Mucosa of rectum (tissue), 2 donors: ENCODE measurements around the gene HEXIM2.
A peak's percentile ranks its signal among the peaks of the same experiment; 100 is the strongest.

Experiments used
- H3K27ac ChIP-seq, 2 donors: one replicate each; pipeline ENCODE4 v1.7.0; 2013; ENCODE audit warnings: inconsistent platforms in 2 of 2, low read depth in 2 of 2, low read length in 2 of 2
- H3K27me3 ChIP-seq, 2 donors: one replicate each; pipeline ENCODE4 v1.7.0; 2013; ENCODE audit warnings: low read length in 2 of 2; ENCODE audit not compliant: control insufficient read depth in 2 of 2, insufficient read depth in 2 of 2
- H3K36me3 ChIP-seq, 2 donors: one replicate each; pipeline ENCODE4 v1.7.0; 2013; ENCODE audit warnings: low read length in 2 of 2; ENCODE audit not compliant: control insufficient read depth in 2 of 2, insufficient read depth in 2 of 2
- H3K4me1 ChIP-seq, 2 donors: one replicate each; pipeline ENCODE4 v1.7.0; 2013; ENCODE audit warnings: low read length in 2 of 2, mild to moderate bottlenecking in 1 of 2; ENCODE audit not compliant: control insufficient read depth in 2 of 2, insufficient read depth in 2 of 2
- H3K4me3 ChIP-seq, 2 donors: one replicate each; pipeline ENCODE4 v1.7.0; 2013; ENCODE audit warnings: low read length in 2 of 2
- H3K9ac ChIP-seq, 2 donors: one replicate each; pipeline ENCODE4 v1.7.0; 2013; ENCODE audit warnings: low read length in 2 of 2, low read depth in 1 of 2, mild to moderate bottlenecking in 1 of 2
- H3K9me3 ChIP-seq, 2 donors: one replicate each; pipeline ENCODE4 v1.7.0; 2013; ENCODE audit warnings: low read length in 2 of 2; ENCODE audit not compliant: control insufficient read depth in 2 of 2
- donor health status: healthy.
- donor health status: Normal muscosa, but diverticular disease.

The HEXIM2 gene

DNA sequence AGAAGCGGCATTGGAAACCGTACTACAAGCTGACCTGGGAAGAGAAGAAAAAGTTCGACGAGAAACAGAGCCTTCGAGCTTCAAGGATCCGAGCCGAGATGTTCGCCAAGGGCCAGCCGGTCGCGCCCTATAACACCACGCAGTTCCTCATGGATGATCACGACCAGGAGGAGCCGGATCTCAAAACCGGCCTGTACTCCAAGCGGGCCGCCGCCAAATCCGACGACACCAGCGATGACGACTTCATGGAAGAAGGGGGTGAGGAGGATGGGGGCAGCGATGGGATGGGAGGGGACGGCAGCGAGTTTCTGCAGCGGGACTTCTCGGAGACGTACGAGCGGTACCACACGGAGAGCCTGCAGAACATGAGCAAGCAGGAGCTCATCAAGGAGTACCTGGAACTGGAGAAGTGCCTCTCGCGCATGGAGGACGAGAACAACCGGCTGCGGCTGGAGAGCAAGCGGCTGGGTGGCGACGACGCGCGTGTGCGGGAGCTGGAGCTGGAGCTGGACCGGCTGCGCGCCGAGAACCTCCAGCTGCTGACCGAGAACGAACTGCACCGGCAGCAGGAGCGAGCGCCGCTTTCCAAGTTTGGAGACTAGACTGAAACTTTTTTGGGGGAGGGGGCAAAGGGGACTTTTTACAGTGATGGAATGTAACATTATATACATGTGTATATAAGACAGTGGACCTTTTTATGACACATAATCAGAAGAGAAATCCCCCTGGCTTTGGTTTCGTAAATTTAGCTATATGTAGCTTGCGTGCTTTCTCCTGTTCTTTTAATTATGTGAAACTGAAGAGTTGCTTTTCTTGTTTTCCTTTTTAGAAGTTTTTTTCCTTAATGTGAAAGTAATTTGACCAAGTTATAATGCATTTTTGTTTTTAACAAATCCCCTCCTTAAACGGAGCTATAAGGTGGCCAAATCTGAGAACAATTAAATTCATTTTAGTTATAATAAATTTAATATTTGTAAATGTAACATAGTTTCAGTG is 11.7 kb upstream of the HEXIM2 start:
- H3K27me3 ChIP-seq = no peaks in the 10 kb centered on the region
- peak overlapping the region; percentile 98 for H3K27ac ChIP-seq
- H3K36me3 ChIP-seq = no peaks in the 10 kb centered on the region
- H3K9me3 ChIP-seq = no peaks in the 10 kb centered on the region
- H3K4me3 ChIP-seq = peak overlapping the region; percentile 84 to 89
- H3K9ac ChIP-seq = peak overlapping the region; percentile 91 to 94
- H3K4me1 ChIP-seq = peaks cover 26 to 31% of the 10 kb centered on the region in 2 donors

DNA sequence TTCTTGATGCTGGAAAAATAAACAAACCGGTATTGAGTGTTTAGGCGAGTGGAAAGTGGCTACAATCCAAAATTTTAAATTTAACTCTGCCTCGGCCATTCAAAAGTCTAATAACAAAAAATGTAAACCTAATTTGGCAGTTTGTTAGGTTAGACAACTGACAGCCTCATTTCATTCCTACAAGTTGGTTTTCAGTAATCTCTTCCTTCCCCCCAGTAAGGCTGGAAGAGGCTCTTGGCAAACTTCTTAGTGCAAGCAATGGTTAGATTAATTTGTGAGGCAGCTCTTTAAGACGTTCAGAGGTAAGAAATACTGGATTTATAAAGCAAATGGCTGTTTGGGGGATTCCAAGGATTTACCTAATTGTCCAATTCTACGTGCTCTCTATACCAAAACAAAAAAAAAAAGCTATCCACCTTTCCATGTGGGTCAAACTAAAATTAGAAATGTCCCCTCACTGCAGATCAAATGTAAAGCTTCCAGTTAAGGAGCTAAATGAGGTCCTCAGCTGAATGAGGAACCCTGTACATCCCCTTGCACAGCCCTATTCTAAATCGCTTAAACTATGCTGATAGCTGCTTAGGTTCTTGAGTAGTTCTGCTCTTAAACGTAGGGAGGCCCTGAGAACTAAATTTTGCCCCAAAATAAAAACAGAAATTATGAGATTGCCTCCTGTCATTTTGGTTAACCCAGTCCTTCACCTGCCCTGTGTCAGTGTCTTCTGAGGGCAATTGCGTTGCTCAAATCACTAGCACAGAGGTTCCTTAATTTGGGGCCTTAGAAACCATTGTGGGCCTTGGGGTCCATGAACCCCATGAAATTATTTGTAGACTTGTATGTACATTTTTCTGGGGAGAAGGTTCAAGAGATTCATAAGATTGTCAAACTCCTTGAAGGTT is 10.5 kb upstream of the HEXIM2 start:
- Histone ChIP-seq H3K27ac (peak overlapping the region in 1 of 2 donors; percentile 53), H3K9me3 (no peaks in the 10 kb centered on the region), H3K9ac (peak overlapping the region; percentile 9 to 43), H3K4me3 (peak overlapping the region; percentile 84 to 89), H3K36me3 (no peaks in the 10 kb centered on the region), H3K27me3 (no peaks in the 10 kb centered on the region), H3K4me1 (peaks cover 24 to 28% of the 10 kb centered on the region in 2 donors)

DNA sequence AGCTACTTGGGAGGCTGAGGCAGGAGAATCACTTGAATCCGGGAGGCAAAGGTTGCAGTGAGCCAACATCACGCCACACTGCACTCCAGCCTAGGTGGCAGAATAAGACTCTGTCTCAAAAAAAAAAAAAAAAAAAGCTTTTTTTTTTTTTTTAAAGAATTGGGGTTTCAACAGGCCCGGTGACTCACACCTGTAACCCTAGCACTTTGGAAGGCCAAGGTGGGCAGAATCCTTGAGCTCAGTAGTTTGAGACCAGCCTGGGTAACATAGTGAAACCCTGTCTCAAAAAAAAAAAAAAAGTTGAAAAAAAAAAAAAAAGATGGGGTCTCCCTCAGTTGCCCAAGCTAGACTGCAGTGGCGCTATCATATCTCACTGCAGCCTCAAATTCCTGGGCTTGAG is 6.6 kb upstream of the HEXIM2 start:
- H3K36me3 ChIP-seq = peaks cover 0 to 2% of the 10 kb centered on the region in 2 donors
- no peak overlapping the region for H3K9ac ChIP-seq
- H3K27ac ChIP-seq = no peak overlapping the region
- no peaks in the 10 kb centered on the region for H3K9me3 ChIP-seq
- H3K4me3 ChIP-seq = no peak overlapping the region
- peaks cover 25 to 32% of the 10 kb centered on the region in 2 donors for H3K4me1 ChIP-seq
- H3K27me3 ChIP-seq = no peaks in the 10 kb centered on the region

DNA sequence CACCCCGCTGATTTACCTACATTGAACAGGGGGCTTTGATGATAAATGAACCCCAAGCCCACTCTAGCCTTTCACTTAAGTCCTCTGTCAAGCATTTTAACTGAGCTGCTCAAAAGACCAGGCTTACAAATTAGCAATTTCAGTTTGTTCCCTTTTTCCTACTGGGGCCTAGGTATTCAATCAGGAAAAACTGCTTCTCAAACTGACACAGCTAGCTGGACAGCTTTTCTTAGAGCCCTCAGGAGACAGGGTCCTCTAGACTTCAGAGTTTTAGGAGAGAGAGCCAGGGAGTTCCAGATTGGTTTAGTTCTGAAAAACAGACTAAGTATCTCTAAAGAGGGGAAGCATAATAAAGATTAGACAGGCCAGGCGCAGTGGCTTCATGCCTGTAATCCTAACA is 6.2 kb upstream of the HEXIM2 start:
- H3K9ac ChIP-seq = no peak overlapping the region
- H3K27me3 ChIP-seq = no peaks in the 10 kb centered on the region
- H3K4me1 ChIP-seq = peaks cover 25 to 34% of the 10 kb centered on the region in 2 donors
- peaks cover 0 to 2% of the 10 kb centered on the region in 2 donors for H3K36me3 ChIP-seq
- H3K4me3 ChIP-seq = no peak overlapping the region
- no peaks in the 10 kb centered on the region for H3K9me3 ChIP-seq
- no peak overlapping the region for H3K27ac ChIP-seq

DNA sequence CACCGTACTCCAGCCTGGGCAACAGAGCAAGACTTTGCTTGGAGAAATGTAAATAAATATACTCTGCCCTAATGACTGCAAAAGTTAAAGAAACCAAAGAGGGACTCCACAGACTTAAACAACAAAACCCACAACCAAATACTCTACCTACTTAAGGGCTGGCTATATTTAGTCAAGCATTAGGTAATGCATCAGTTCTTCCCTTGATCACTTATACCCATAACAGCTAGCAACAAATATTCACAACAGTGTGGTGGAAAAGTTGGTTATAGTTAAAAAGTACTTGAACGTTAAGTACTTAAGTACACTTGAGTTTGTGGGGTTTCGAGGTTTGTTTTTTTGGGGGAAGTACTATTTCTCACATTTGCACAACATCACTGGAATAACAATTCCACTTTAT is 5.4 kb upstream of the HEXIM2 start:
- no peak overlapping the region for H3K27ac ChIP-seq
- H3K4me1 ChIP-seq = peaks cover 19 to 32% of the 10 kb centered on the region in 2 donors
- H3K4me3 ChIP-seq = no peak overlapping the region
- H3K9me3 ChIP-seq = no peaks in the 10 kb centered on the region
- H3K9ac ChIP-seq = no peak overlapping the region
- no peaks in the 10 kb centered on the region for H3K27me3 ChIP-seq
- H3K36me3 ChIP-seq = peaks cover 0 to 2% of the 10 kb centered on the region in 2 donors

DNA sequence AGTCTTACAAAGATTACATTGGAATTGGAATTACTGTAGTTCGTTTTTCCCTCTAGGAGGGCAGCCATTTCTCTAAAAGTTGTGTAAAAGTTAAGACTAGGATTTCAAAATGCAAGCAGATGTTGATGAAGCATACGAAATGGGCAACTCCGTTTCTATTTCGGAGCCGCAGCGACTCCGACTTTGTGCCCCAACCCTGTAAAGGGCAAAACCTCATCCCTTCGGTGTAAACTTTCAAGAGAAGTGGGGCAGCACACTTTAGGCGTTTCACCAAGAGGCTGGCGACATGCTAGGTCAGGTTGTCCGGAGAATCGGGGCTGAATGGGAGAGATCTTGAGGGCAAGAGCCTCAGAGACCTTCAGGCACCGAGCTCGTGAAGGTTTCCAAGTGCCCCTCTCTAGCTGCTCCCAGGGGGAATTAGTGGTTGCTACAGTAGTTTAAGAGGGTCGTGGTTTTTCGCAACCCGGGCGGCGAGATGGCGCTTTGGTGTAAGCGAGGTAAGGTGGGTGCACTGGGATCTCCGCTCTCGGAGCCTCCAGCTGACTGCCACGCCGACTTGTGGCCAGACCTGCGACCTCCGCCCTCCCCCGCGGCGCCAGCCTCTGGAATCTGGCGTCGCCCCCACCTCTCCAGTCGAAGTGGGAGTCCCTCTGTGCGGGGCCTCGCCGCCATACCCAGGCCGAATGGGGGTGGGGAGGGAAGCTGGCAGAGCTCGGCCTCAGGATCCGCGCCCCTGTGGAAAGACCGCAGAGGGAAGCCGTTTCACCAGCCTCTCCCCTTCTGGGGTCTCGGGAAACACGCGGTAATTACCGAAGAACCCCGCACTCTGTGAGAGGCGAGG is 1.0 kb upstream of the HEXIM2 start:
- H3K4me1 ChIP-seq = peaks cover 23 to 33% of the 10 kb centered on the region in 2 donors

DNA sequence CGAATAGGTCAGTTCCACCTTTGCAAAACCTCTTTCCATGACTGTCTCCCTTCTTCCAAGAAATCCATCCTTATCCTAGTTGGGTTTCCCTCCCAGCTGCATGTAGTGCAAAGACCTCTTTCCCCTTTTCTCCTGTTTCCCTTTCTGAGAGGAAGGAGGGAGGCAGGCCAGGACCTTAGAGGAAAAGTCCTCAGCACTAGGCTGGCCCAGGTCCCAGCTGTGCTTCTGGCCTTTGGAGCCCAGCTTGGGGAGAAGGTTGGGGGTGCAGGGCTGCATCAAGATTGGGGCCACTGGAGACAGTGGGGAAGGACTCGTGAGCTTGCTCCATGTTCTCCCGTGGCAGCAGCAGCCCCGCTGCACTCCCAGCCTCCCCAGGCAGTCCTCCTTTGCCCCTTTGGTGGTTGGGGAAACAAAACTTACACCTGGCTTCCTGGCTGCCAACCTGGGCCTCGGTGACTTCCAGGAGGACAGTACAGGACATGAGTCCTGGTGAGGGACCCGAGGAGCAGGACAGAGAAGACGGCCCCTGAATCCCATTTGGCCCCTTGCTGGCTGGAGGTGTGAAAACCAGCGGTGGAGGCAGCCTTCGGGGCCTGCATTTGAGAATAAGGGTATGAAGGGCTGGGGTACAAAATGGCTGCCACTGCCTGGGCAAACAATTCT is 481 bp downstream of the HEXIM2 start:
- H3K4me3 ChIP-seq = peak overlapping the region; percentile 60 to 88
- H3K4me1 ChIP-seq = peaks cover 23 to 33% of the 10 kb centered on the region in 2 donors
- H3K27me3 ChIP-seq = no peaks in the 10 kb centered on the region
- no peaks in the 10 kb centered on the region for H3K36me3 ChIP-seq
- peak overlapping the region; percentile 28 to 58 for H3K9ac ChIP-seq
- no peaks in the 10 kb centered on the region for H3K9me3 ChIP-seq
- H3K27ac ChIP-seq = peak overlapping the region in 1 of 2 donors; percentile 46

More for the DNA sequence above, 1.0 kb upstream of the HEXIM2 start:
- H3K9ac ChIP-seq = peak overlapping the region; percentile 99
- H3K9me3 ChIP-seq = no peaks in the 10 kb centered on the region
- H3K27ac ChIP-seq = peak overlapping the region; percentile 97 to 99
- no peaks in the 10 kb centered on the region for H3K27me3 ChIP-seq
- H3K4me3 ChIP-seq = peak overlapping the region; percentile 94 to 98
- peaks cover 0 to 2% of the 10 kb centered on the region in 2 donors for H3K36me3 ChIP-seq

DNA sequence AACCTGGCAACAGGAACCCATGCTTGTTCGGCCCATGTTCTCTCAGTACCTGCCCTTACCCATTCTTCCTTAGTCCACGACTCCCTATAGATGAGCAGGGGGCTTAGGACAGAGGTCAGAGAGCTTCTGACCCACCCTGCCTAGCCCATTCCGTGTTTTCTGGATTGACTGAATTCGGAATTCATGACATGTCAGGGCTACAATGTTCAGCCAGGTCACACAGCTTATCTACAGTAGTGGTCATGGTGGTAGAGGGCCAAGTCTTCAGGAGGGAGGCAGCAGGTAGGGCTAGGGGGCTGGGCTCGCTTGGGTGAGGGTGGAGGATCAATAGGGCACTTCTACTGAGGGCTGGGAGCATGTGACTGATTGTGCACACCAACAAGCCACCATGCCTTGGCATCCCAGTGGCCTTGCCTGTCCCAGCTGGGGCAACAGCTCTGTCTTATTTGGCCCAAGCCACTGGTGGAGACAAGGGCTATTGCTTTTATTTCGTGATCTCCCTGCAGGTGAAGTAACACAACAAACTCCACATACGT is 3.1 kb downstream of the HEXIM2 start:
- Histone ChIP-seq H3K27ac (no peak overlapping the region), H3K36me3 (no peaks in the 10 kb centered on the region), H3K9ac (no peak overlapping the region)

More for the DNA sequence above, 3.1 kb downstream of the HEXIM2 start:
- Histone ChIP-seq H3K4me1 (peaks cover 9 to 11% of the 10 kb centered on the region in 2 donors), H3K4me3 (no peak overlapping the region), H3K9me3 (no peaks in the 10 kb centered on the region), H3K27me3 (no peaks in the 10 kb centered on the region)
